HepG2 (cell line): ENCODE results near the gene ASB5. TPM values are rescaled to one million over a fixed set of nuclear protein-coding genes. Genes with fewer than 3 reads are reported as not detected.

Source experiments
- BCL6 ChIP-seq: IDR thresholded peaks from 2 replicates; pipeline ENCODE4 v1.6.1; 2016; ENCODE audit warnings: missing genetic modification reagents, missing compliant biosample characterization
- FOSL1 ChIP-seq: sonication (generic); formaldehyde crosslinking; IDR thresholded peaks from 2 replicates; pipeline ENCODE4 v1.9.0; 2021; ENCODE audit warnings: missing genetic modification reagents, borderline replicate concordance
- FOXK1 ChIP-seq: sonication (generic); formaldehyde crosslinking; IDR thresholded peaks from 2 replicates; pipeline ENCODE4 v1.4.0; 2020; ENCODE audit warnings: low read depth, missing genetic modification reagents, borderline replicate concordance
- GZF1 ChIP-seq: sonication (generic); formaldehyde crosslinking; IDR thresholded peaks from 2 replicates; pipeline ENCODE4 v1.5.1; 2020; ENCODE audit warnings: mild to moderate bottlenecking, missing genetic modification reagents
- ZNF225 ChIP-seq: sonication (generic); formaldehyde crosslinking; IDR thresholded peaks from 2 replicates; pipeline ENCODE4 v1.4.0; 2020; ENCODE audit warnings: mild to moderate bottlenecking, missing genetic modification reagents
- ZNF614 ChIP-seq: IDR thresholded peaks from 2 replicates; pipeline ENCODE4 v1.6.1; 2018; ENCODE audit warnings: missing biosample characterization, missing genetic modification reagents, inconsistent platforms, borderline replicate concordance
- polyA plus RNA-seq, 8 experiments: library from polyadenylated mRNA; depleted of rRNA in 3 of 8; stranded (reverse) in 7 of 8; unstranded in 1 of 8; fragments of >200 nt; fragmentation: Illumina TruSeq in 4 of 8; extraction: Trizol in 4 of 8; gene quantifications; 2 replicates each; pipeline versions ENCODE4 v1.2.1 to v1.2.3, GENCODE V29; 2011 to 2016; ENCODE audit warnings: low read depth in 4 of 8, missing spikeins in 1 of 8, mixed read lengths in 1 of 8; ENCODE audit not compliant: insufficient read depth in 1 of 8
- total RNA-seq, 5 experiments: library from RNA; depleted of rRNA; stranded (reverse); fragments of >200 nt; fragmentation: Illumina TruSeq; extraction: Trizol; gene quantifications; 2 replicates each; pipeline ENCODE4 v1.2.3, GENCODE V29; 2016; ENCODE audit warnings: low read depth in 1 of 5
- TF ChIP-seq, protein P1 (sequence below): IDR thresholded peaks from 2 replicates; pipeline ENCODE4 v1.6.1; 2016; ENCODE audit warnings: low read depth, borderline replicate concordance
- TF ChIP-seq, protein P2 (sequence below), 2 experiments: fragments of 450-650 bp in 1 of 2; sonication (generic) in 1 of 2; formaldehyde crosslinking in 1 of 2; IDR thresholded peaks; 2 replicates each; pipeline versions ENCODE4 v1.6.1 to v1.8.0; 2016 to 2022; ENCODE audit warnings: antibody characterized with exemption in 1 of 2, mild to moderate bottlenecking in 1 of 2, missing genetic modification reagents in 1 of 2
- TF ChIP-seq, protein P3 (sequence below): fragments of 450-650 bp; IDR thresholded peaks from 2 replicates; pipeline ENCODE4 v1.6.1; 2016

ASB5 gene
- total and polyA plus RNA-seq, 2 of the 13 experiments (the other 11 are each of a cell fraction or from before 2014, with no cell fraction given): not detected

DNA sequence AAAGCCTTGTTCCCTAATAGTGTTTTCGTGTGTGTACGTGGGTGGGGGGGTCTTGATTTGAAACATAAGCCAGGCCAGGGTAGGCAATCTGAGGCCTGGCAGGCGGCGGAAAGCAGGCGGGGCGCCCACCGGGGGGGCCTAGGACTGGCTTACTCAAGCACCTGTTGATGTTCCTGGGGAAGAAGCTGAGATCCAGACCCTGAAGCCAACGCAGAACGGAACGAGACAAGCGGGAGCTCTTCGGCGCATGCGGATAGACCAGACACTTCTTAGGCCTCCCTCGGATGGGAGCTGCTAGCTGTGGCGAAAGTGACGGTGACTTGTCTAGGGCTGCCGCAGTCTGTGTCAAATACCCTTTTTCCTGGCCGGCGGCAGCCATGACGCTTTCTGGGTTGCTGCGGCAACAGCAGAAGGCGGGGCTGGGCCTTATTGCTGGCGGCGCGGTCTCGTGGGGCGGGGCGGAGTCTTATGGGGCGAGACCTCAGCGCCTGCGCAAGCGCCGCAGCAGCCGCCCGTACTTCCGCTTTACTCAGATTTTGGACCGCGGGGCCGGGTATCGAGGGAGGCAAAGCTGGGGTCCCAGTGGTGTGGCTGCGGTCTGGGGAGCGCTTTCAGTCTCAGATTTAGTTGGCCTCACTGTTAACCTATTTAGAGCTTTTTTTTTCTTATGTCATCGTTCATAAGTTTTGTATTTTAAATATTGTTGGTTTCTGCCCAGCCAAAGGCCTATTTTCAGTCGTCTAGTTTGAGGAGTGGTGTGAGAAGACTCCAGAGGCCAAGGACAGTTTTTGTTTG is 73.6 kb downstream of the ASB5 start, which contains the start of gene SPATA4 (continued):
- TF ChIP-seq, protein P1, sequence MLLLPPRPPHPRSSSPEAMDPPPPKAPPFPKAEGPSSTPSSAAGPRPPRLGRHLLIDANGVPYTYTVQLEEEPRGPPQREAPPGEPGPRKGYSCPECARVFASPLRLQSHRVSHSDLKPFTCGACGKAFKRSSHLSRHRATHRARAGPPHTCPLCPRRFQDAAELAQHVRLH (CRISPR knock-in tag): no peak
- TF ChIP-seq, protein P2, sequence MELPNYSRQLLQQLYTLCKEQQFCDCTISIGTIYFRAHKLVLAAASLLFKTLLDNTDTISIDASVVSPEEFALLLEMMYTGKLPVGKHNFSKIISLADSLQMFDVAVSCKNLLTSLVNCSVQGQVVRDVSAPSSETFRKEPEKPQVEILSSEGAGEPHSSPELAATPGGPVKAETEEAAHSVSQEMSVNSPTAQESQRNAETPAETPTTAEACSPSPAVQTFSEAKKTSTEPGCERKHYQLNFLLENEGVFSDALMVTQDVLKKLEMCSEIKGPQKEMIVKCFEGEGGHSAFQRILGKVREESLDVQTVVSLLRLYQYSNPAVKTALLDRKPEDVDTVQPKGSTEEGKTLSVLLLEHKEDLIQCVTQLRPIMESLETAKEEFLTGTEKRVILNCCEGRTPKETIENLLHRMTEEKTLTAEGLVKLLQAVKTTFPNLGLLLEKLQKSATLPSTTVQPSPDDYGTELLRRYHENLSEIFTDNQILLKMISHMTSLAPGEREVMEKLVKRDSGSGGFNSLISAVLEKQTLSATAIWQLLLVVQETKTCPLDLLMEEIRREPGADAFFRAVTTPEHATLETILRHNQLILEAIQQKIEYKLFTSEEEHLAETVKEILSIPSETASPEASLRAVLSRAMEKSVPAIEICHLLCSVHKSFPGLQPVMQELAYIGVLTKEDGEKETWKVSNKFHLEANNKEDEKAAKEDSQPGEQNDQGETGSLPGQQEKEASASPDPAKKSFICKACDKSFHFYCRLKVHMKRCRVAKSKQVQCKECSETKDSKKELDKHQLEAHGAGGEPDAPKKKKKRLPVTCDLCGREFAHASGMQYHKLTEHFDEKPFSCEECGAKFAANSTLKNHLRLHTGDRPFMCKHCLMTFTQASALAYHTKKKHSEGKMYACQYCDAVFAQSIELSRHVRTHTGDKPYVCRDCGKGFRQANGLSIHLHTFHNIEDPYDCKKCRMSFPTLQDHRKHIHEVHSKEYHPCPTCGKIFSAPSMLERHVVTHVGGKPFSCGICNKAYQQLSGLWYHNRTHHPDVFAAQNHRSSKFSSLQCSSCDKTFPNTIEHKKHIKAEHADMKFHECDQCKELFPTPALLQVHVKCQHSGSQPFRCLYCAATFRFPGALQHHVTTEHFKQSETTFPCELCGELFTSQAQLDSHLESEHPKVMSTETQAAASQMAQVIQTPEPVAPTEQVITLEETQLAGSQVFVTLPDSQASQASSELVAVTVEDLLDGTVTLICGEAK (IDR thresholded peaks at IDR 0.05): no peak
- TF ChIP-seq, protein P2 (CRISPR knock-in tag; IDR thresholded peaks at IDR 0.05): peak; percentile 17; the same call in 1 of the 2 replicates
- TF ChIP-seq BCL6 (no peak), ZNF614 (CRISPR knock-in tag) (peak; percentile 68; the same call in 1 of the 2 replicates), ZNF225 (CRISPR knock-in tag) (peak; percentile 87; the same call in 1 of the 2 replicates), GZF1 (no peak), FOSL1 (CRISPR knock-in tag) (no peak), FOXK1 (CRISPR knock-in tag) (peak; percentile 68; the same call in 1 of the 2 replicates)
- TF ChIP-seq, protein P3, sequence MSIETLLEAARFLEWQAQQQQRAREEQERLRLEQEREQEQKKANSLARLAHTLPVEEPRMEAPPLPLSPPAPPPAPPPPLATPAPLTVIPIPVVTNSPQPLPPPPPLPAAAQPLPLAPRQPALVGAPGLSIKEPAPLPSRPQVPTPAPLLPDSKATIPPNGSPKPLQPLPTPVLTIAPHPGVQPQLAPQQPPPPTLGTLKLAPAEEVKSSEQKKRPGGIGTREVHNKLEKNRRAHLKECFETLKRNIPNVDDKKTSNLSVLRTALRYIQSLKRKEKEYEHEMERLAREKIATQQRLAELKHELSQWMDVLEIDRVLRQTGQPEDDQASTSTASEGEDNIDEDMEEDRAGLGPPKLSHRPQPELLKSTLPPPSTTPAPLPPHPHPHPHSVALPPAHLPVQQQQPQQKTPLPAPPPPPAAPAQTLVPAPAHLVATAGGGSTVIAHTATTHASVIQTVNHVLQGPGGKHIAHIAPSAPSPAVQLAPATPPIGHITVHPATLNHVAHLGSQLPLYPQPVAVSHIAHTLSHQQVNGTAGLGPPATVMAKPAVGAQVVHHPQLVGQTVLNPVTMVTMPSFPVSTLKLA: peak; percentile 39
